ENCODE results near the gene CREB3L2.

DNA sequence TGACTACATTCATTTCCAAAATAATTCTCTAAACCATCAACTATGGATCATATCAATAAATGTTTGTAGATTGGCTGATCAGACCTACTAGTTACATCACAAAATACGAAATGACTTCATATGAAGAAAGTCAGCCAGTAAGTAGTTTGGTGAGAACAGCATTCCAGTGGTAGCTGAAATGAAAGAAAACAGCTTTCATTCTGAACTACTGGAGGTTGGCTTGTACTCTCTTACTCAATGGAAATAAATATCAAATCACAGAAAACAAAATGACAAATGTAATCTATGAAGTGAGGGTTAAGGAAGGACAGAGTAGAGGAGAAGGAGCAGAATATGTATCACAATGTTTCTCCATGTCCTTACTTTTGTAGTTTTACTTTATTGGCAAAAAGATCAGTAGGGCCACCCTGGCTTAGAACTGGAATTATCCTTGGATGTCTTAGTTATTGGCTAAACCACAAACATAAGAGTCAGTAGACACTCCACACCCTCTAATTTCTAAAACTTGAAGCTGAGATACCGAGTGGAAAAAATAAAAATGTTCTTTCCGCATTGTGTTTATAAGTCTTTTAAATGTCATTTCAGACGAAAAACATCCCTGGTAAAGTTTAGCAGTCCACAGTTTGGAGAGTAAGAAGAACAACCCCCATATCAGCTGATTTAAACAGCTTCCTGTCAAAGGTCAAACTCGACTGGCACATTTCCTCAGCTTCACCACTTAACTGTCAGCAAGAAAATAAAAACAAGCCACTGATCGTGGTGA, 81.1 kb downstream of the CREB3L2 start:
- TF ChIP-seq EZH2phosphoT487 (IDR thresholded peaks at IDR 0.05; ENCODE audit: low read depth, severe bottlenecking, unreplicated experiment) (no peak), EZH2 (IDR thresholded peaks at IDR 0.05; ENCODE audit: borderline replicate concordance) (no peak)
- TF ChIP-seq, protein P1, sequence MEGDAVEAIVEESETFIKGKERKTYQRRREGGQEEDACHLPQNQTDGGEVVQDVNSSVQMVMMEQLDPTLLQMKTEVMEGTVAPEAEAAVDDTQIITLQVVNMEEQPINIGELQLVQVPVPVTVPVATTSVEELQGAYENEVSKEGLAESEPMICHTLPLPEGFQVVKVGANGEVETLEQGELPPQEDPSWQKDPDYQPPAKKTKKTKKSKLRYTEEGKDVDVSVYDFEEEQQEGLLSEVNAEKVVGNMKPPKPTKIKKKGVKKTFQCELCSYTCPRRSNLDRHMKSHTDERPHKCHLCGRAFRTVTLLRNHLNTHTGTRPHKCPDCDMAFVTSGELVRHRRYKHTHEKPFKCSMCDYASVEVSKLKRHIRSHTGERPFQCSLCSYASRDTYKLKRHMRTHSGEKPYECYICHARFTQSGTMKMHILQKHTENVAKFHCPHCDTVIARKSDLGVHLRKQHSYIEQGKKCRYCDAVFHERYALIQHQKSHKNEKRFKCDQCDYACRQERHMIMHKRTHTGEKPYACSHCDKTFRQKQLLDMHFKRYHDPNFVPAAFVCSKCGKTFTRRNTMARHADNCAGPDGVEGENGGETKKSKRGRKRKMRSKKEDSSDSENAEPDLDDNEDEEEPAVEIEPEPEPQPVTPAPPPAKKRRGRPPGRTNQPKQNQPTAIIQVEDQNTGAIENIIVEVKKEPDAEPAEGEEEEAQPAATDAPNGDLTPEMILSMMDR (IDR thresholded peaks at IDR 0.05; ENCODE audit: poor library complexity): no peak

All from hepatocyte (in vitro differentiated cells).